Upper lobe of left lung (tissue), 6 donors: ENCODE results near the gene CTH. TPM values are rescaled to one million over a fixed set of nuclear protein-coding genes. Genes with fewer than 3 reads are reported as not detected.

Experiments used
- ATAC-seq, 2 donors: fragments of 200-7000 bp; cut with Tn5 transposase; one replicate each; pipeline ENCODE4 v1.9.1; 2022; ENCODE audit warnings: mild to moderate bottlenecking in 2 of 2, moderate library complexity in 2 of 2; ENCODE audit not compliant: low FRiP score in 2 of 2
- DNase-seq, 2 donors: peaks; one replicate each; pipeline ENCODE4 v3.0.0-alpha.2; 2019 to 2020
- H3K27ac ChIP-seq, 4 donors: fragments of 200-600 bp; sonication (generic); one replicate each; pipeline ENCODE4 v1.5.1; 2016 to 2019
- H3K27me3 ChIP-seq, 4 donors: fragments of 200-600 bp; sonication (generic); one replicate each; pipeline ENCODE4 v1.5.1; 2017 to 2019
- H3K36me3 ChIP-seq, 4 donors: fragments of 200-600 bp; sonication (generic); one replicate each; pipeline ENCODE4 v1.5.1; 2016 to 2019
- H3K4me1 ChIP-seq, 4 donors: fragments of 200-600 bp; sonication (generic); one replicate each; pipeline ENCODE4 v1.5.1; 2018 to 2019
- H3K4me3 ChIP-seq, 4 donors: fragments of 200-600 bp; sonication (generic); one replicate each; pipeline ENCODE4 v1.5.1; 2017 to 2019; ENCODE audit warnings: mild to moderate bottlenecking in 2 of 4, moderate library complexity in 1 of 4
- H3K9me3 ChIP-seq, 4 donors: fragments of 200-600 bp; sonication (generic); one replicate each; pipeline ENCODE4 v1.5.1; 2018 to 2019
- CTCF ChIP-seq, 6 experiments: fragments of 450-650 bp in 4 of 6; fragments of 200-600 bp in 2 of 6; sonication (generic) in 2 of 6; IDR thresholded peaks; one replicate each; pipeline ENCODE4 v1.5.1; 2016 to 2019; ENCODE audit warnings: antibody characterized with exemption in 6 of 6
- EP300 ChIP-seq, 4 donors: sonication (generic); formaldehyde crosslinking; IDR thresholded peaks; one replicate each; pipeline ENCODE4 v1.5.1; 2017; ENCODE audit warnings: antibody characterized with exemption in 4 of 4, control low read depth in 2 of 4
- POLR2A ChIP-seq, 4 donors: fragments of 450-650 bp; IDR thresholded peaks; one replicate each; pipeline ENCODE4 v1.5.1; 2016 to 2017; ENCODE audit warnings: antibody characterized with exemption in 4 of 4, mild to moderate bottlenecking in 2 of 4
- POLR2AphosphoS5 ChIP-seq, 2 donors: sonication (generic); formaldehyde crosslinking; IDR thresholded peaks; one replicate each; pipeline ENCODE4 v1.5.1; 2017; ENCODE audit warnings: antibody characterized with exemption in 2 of 2
- WGBS, 2 donors: methylation state at CpG; one replicate each; pipeline ENCODE4 v1.1.5; 2017 to 2018; 5-methylcytosine and 5-hydroxymethylcytosine counted together
- total RNA-seq, 6 donors: library from RNA; depleted of rRNA in 4 of 6; stranded (reverse); fragments of >200 nt in 4 of 6; gene quantifications; one replicate each; pipeline versions ENCODE4 v1.1.0 to v1.2.1, GENCODE V29; 2016 to 2021
- donor health status: DM: no; HTN: no; CAD: no; lungs with moderate emphysema.
- donor health status: DM: no; HTN: yes; CAD: no; lungs with severe emphysema.

CTH gene
- total RNA-seq, 6 donors from 2014 or later: 2.4 to 9.7 (median 5.9) TPM

GRCh38 chr1:70397013-70397412, 14.1 kb upstream of the CTH start:
- TF ChIP-seq EP300 (IDR thresholded peaks at IDR 0.05) (no peak), POLR2A (IDR thresholded peaks at IDR 0.05) (no peak)
- no peak for ATAC-seq
- H3K9me3 ChIP-seq: no peaks in the 10 kb centered on the region
- no peak overlapping the region for H3K27ac ChIP-seq
- DNase-seq: no peak
- 72 to 74% methylated on average over 7 of the region's 7 CpGs for WGBS, 2 donors
- no peaks in the 10 kb centered on the region for H3K4me1 ChIP-seq
- no peaks in the 10 kb centered on the region for H3K27me3 ChIP-seq
- H3K4me3 ChIP-seq: no peak overlapping the region
- no peaks in the 10 kb centered on the region for H3K36me3 ChIP-seq

GRCh38 chr1:70400335-70400734, 10.7 kb upstream of the CTH start:
- H3K4me1 ChIP-seq: no peaks in the 10 kb centered on the region
- no peaks in the 10 kb centered on the region for H3K9me3 ChIP-seq
- H3K27ac ChIP-seq: no peak overlapping the region
- WGBS, 2 donors: 86 to 88% methylated on average over 1 of the region's 1 CpG
- TF ChIP-seq POLR2AphosphoS5 (IDR thresholded peaks at IDR 0.05) (no peak), POLR2A (IDR thresholded peaks at IDR 0.05) (no peak), EP300 (IDR thresholded peaks at IDR 0.05) (no peak), CTCF (IDR thresholded peaks at IDR 0.05) (no peak)
- H3K4me3 ChIP-seq: no peak overlapping the region
- H3K27me3 ChIP-seq: no peaks in the 10 kb centered on the region
- ATAC-seq (no peak), DNase-seq (no peak)
- no peaks in the 10 kb centered on the region for H3K36me3 ChIP-seq

- no peak overlapping the region for H3K4me3 ChIP-seq
- H3K27ac ChIP-seq: no peak overlapping the region
- no peaks in the 10 kb centered on the region for H3K27me3 ChIP-seq
- ATAC-seq (no peak), DNase-seq (no peak)
- TF ChIP-seq POLR2AphosphoS5 (IDR thresholded peaks at IDR 0.05) (no peak), POLR2A (IDR thresholded peaks at IDR 0.05) (no peak), EP300 (IDR thresholded peaks at IDR 0.05) (no peak), CTCF (IDR thresholded peaks at IDR 0.05) (no peak)
- no peaks in the 10 kb centered on the region for H3K36me3 ChIP-seq
- peaks cover 0 to 5% (median 0%) of the 10 kb centered on the region in 4 donors for H3K4me1 ChIP-seq
- H3K9me3 ChIP-seq: no peaks in the 10 kb centered on the region
- WGBS, 2 donors: 76 to 88% methylated on average over 1 of the region's 1 CpG
These were observed 9.1 kb upstream of the CTH start for GRCh38 chr1:70401974-70402373.

- ATAC-seq: no peak
- Histone ChIP-seq H3K4me1 (peaks cover 0 to 5% (median 0%) of the 10 kb centered on the region in 4 donors), H3K27ac (no peak overlapping the region), H3K4me3 (no peak overlapping the region), H3K27me3 (no peaks in the 10 kb centered on the region), H3K9me3 (no peaks in the 10 kb centered on the region), H3K36me3 (no peaks in the 10 kb centered on the region)
- 82 to 93% methylated on average over 2 of the region's 2 CpGs for whole genome bisulfite sequencing, 2 donors
- no peak for DNase-seq
- no peak for TF ChIP-seq POLR2A (IDR thresholded peaks at IDR 0.05)
- TF ChIP-seq POLR2AphosphoS5 (IDR thresholded peaks at IDR 0.05): no peak
- no peak for TF ChIP-seq CTCF (IDR thresholded peaks at IDR 0.05)
- TF ChIP-seq EP300 (IDR thresholded peaks at IDR 0.05): no peak
These were observed 7.3 kb upstream of the CTH start for GRCh38 chr1:70403759-70404158.

GRCh38 chr1:70405780-70406416, 5.2 kb upstream of the CTH start:
- 73 to 75% methylated on average over 12 of the region's 12 CpGs for WGBS, 2 donors
- no peak for DNase-seq
- H3K9me3 ChIP-seq: no peaks in the 10 kb centered on the region
- H3K27me3 ChIP-seq: no peaks in the 10 kb centered on the region
- peaks cover 4 to 11% (median 6%) of the 10 kb centered on the region in 4 donors for H3K4me1 ChIP-seq
- H3K27ac ChIP-seq: no peak overlapping the region
- ATAC-seq: no peak
- no peak overlapping the region for H3K4me3 ChIP-seq
- TF ChIP-seq EP300 (IDR thresholded peaks at IDR 0.05) (no peak), CTCF (IDR thresholded peaks at IDR 0.05) (no peak), POLR2A (IDR thresholded peaks at IDR 0.05) (no peak), POLR2AphosphoS5 (IDR thresholded peaks at IDR 0.05) (no peak)
- H3K36me3 ChIP-seq: no peaks in the 10 kb centered on the region
